Glutamatergic neuron (in vitro differentiated cells): Measurements from ENCODE around the gene PARP16. TPM values are rescaled to one million over a fixed set of nuclear protein-coding genes. Genes with fewer than 3 reads are reported as not detected.
A peak's percentile ranks its signal among the peaks of the same experiment; 100 is the strongest.

Experiments used
- DNase-seq: peaks from one replicate; pipeline ENCODE4 v3.0.0; 2022
- H3K27ac Mint-ChIP-seq: one replicate; pipeline ENCODE4 v1.8.0; 2020; ENCODE audit warnings: mild to moderate bottlenecking, mixed read lengths, inconsistent platforms; ENCODE audit not compliant: unreplicated experiment
- H3K27me3 Mint-ChIP-seq: one replicate; pipeline ENCODE4 v1.8.0; 2020; ENCODE audit warnings: mild to moderate bottlenecking, moderate library complexity, mixed read lengths, inconsistent platforms; ENCODE audit not compliant: unreplicated experiment
- H3K36me3 Mint-ChIP-seq: one replicate; pipeline ENCODE4 v1.8.0; 2020; ENCODE audit warnings: mild to moderate bottlenecking, mixed read lengths, inconsistent platforms; ENCODE audit not compliant: unreplicated experiment
- H3K4me1 Mint-ChIP-seq: one replicate; pipeline ENCODE4 v1.8.0; 2020; ENCODE audit warnings: mild to moderate bottlenecking, low read depth, mixed read lengths, inconsistent platforms; ENCODE audit not compliant: unreplicated experiment
- H3K4me3 Mint-ChIP-seq: one replicate; pipeline ENCODE4 v1.8.0; 2020; ENCODE audit warnings: mild to moderate bottlenecking, mixed read lengths, inconsistent platforms; ENCODE audit not compliant: unreplicated experiment
- H3K9me3 Mint-ChIP-seq: one replicate; pipeline ENCODE4 v1.8.0; 2020; ENCODE audit warnings: mild to moderate bottlenecking, moderate library complexity, mixed read lengths, inconsistent platforms; ENCODE audit not compliant: unreplicated experiment
- total RNA-seq: library from RNA; stranded (reverse); fragmentation: NEBNext Ultra II Directional; extraction: Animal tissue kit (Norgen Biotek cat#: 25700); gene quantifications from one replicate; pipeline ENCODE4 v1.2.1, GENCODE V29; 2021; ENCODE audit not compliant: unreplicated experiment
- TF ChIP-seq, protein P1 (sequence below): fragments of 200-600 bp; sonication (generic); IDR thresholded peaks from one replicate; pipeline ENCODE4 v1.5.0; 2021; ENCODE audit not compliant: partially characterized antibody, unreplicated experiment

PARP16 gene
- total RNA-seq, 1 donor from 2014 or later = 6.8 TPM

DNA sequence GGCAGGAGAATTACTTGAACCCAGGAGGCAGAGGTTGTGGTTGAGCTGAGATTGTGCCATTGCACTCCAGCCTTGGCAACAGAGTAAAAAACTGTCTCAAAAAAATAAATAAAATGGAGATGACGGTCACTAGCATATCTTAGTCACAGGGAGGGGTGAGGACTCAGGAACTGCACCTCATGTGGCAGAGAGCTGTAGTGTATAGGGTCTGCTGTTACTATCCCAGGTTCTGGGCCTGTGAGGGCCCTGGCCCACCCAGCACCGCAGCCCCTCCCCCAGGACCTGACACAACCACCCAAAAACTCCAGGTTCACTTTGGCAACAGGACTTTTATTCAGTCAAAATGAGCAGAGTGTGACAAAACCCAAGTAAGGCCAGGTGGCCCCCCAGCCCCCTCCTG lies 40.1 kb upstream of the PARP16 start:
- TF ChIP-seq, protein P1, sequence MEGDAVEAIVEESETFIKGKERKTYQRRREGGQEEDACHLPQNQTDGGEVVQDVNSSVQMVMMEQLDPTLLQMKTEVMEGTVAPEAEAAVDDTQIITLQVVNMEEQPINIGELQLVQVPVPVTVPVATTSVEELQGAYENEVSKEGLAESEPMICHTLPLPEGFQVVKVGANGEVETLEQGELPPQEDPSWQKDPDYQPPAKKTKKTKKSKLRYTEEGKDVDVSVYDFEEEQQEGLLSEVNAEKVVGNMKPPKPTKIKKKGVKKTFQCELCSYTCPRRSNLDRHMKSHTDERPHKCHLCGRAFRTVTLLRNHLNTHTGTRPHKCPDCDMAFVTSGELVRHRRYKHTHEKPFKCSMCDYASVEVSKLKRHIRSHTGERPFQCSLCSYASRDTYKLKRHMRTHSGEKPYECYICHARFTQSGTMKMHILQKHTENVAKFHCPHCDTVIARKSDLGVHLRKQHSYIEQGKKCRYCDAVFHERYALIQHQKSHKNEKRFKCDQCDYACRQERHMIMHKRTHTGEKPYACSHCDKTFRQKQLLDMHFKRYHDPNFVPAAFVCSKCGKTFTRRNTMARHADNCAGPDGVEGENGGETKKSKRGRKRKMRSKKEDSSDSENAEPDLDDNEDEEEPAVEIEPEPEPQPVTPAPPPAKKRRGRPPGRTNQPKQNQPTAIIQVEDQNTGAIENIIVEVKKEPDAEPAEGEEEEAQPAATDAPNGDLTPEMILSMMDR = no peak
- H3K4me1 Mint-ChIP-seq = peaks cover 26% of the 10 kb centered on the region
- no peaks in the 10 kb centered on the region for H3K36me3 Mint-ChIP-seq
- peaks cover 42% of the 10 kb centered on the region for H3K9me3 Mint-ChIP-seq
- H3K27ac Mint-ChIP-seq = no peak overlapping the region
- no peak overlapping the region for H3K4me3 Mint-ChIP-seq
- H3K27me3 Mint-ChIP-seq = peaks cover 28% of the 10 kb centered on the region
- no peak for DNase-seq

DNA sequence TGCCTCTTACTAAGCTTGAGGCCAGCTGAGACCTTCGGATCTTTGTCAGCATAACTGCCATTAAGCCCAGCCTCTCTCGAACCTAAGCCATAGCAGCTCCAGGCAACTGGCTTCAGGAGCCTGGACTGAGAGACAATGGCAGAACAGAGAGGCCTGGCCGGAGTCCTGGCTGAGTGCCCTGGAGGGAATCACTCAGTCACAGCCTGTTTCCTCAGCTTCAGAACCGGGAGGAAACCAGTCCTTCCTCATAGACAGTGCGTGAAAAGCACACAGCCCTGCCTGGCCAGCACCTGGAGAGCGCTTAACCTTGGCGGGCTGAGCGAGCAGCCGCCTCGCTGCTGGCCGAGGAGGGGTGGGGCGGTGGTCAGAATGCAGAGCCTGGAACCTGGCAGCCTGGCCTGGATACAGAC lies 39.4 kb upstream of the PARP16 start:
- TF ChIP-seq, protein P1 = no peak
- H3K4me1 Mint-ChIP-seq = peaks cover 26% of the 10 kb centered on the region
- H3K9me3 Mint-ChIP-seq = peaks cover 41% of the 10 kb centered on the region
- H3K36me3 Mint-ChIP-seq = no peaks in the 10 kb centered on the region
- no peak overlapping the region for H3K4me3 Mint-ChIP-seq
- peak overlapping the region; percentile 73 for H3K27ac Mint-ChIP-seq
- peaks cover 28% of the 10 kb centered on the region for H3K27me3 Mint-ChIP-seq
- DNase-seq = no peak

DNA sequence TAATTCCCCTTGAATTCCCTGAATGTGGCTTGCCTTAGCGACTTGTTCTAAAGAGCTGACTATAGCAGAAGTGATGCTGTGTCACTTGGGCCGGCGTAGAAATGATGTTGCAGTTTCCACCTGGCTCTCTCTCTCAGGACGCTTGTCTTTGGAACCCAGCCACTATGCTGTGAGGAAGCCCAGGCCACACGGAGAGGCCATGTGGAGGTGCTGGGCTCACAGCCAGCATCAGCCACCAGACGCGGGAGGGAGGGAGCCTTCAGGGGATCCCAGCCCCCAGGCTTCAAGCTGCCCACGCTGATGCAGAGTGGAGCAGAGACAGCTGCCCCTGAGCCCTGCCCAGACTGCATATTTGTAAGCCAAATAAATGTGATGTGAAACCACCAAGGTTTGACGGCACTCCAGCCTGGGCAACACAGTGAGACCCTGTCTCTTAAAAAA lies 36.4 kb upstream of the PARP16 start:
- Mint-ChIP-seq H3K9me3 (peaks cover 29% of the 10 kb centered on the region), H3K27me3 (peaks cover 22% of the 10 kb centered on the region), H3K27ac (peak overlapping the region; percentile 84), H3K4me3 (peak overlapping the region; percentile 38), H3K36me3 (no peaks in the 10 kb centered on the region), H3K4me1 (peaks cover 32% of the 10 kb centered on the region)
- peak; percentile 70 for DNase-seq
- TF ChIP-seq, protein P1 = no peak

DNA sequence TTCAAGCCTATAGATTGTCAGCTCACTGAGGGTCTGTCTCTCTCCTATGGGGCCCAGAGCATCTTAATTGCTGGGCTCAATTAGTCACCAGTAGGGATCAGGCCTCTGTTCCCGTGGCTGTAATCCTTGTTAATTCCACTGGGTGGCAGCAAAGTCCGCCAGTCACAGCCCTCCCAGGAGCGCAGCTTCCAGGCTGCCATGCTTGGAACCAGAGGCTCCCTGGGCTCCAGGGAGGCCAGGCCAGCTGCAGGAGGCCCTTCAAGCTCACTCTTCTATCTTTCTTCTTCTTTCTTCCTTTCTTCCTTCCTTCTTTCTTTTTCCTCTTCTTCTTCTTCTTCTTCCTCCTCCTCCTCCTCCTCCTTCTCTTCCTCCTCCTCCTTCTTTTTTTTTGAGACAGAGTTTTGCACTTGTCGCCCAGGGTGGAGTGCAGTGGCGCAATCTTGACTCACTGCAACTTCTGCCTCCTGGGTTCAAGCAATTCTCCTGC lies 32.2 kb upstream of the PARP16 start:
- TF ChIP-seq, protein P1 = peak; percentile 93
- H3K4me3 Mint-ChIP-seq = no peak overlapping the region

DNA sequence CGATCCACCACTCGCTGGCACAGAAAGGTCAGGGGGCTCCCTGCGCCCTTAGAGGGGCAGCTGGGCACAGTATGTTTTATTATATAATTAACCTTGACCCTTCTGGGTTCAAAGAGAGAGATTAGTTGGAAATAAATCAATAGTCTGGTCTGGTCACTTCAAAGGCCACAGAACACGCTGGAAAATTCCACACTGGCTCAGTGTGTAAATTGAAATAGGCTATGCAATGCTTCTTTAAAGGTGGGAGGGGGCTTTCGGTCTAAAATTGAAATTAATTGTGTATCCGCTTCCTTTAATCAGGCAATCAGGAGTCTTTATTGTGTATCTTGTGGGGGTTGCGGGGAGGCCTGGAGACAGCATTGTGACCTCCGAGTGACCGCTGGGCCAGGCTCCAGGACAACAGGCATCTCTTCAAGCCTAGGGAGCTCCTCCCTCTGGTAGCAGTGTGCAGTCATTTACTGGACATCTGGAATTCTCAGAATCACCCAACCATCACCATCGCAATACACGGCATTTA lies 25.8 kb upstream of the PARP16 start:
- TF ChIP-seq, protein P1 = no peak

More for the DNA sequence above, 32.2 kb upstream of the PARP16 start:
- H3K4me1 Mint-ChIP-seq = peaks cover 21% of the 10 kb centered on the region
- no peaks in the 10 kb centered on the region for H3K36me3 Mint-ChIP-seq
- H3K9me3 Mint-ChIP-seq = peaks cover 16% of the 10 kb centered on the region
- peak; percentile 88 for DNase-seq
- peak overlapping the region; percentile 54 for H3K27ac Mint-ChIP-seq
- peaks cover 11% of the 10 kb centered on the region for H3K27me3 Mint-ChIP-seq

More for the DNA sequence above, 25.8 kb upstream of the PARP16 start:
- Mint-ChIP-seq H3K27me3 (no peaks in the 10 kb centered on the region), H3K36me3 (no peaks in the 10 kb centered on the region), H3K4me1 (peaks cover 10% of the 10 kb centered on the region), H3K4me3 (peak overlapping the region; percentile 14), H3K27ac (no peak overlapping the region), H3K9me3 (peaks cover 2% of the 10 kb centered on the region)
- no peak for DNase-seq
